Fibroblast of lung (primary cell): ENCODE data around the gene COL19A1.

Source experiments
- EZH2 ChIP-seq: IDR thresholded peaks from 2 replicates; pipeline ENCODE4 v1.5.1; 2012; ENCODE audit warnings: low read length, control low read depth, mild to moderate bottlenecking; ENCODE audit errors: missing control alignments
- TF ChIP-seq, protein P1 (sequence below), 2 donors: IDR thresholded peaks in 1 of 2; conservative IDR thresholded peaks in 1 of 2; 1 replicate in 1 of 2; 2 replicates in 1 of 2; pipeline ENCODE4 v1.5.1; 2011 to 2012; ENCODE audit warnings: low read length in 2 of 2, control low read depth in 1 of 2, inconsistent platforms in 1 of 2, low read depth in 1 of 2, mild to moderate bottlenecking in 1 of 2

- TF ChIP-seq, protein P1, sequence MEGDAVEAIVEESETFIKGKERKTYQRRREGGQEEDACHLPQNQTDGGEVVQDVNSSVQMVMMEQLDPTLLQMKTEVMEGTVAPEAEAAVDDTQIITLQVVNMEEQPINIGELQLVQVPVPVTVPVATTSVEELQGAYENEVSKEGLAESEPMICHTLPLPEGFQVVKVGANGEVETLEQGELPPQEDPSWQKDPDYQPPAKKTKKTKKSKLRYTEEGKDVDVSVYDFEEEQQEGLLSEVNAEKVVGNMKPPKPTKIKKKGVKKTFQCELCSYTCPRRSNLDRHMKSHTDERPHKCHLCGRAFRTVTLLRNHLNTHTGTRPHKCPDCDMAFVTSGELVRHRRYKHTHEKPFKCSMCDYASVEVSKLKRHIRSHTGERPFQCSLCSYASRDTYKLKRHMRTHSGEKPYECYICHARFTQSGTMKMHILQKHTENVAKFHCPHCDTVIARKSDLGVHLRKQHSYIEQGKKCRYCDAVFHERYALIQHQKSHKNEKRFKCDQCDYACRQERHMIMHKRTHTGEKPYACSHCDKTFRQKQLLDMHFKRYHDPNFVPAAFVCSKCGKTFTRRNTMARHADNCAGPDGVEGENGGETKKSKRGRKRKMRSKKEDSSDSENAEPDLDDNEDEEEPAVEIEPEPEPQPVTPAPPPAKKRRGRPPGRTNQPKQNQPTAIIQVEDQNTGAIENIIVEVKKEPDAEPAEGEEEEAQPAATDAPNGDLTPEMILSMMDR (conservative IDR thresholded peaks at IDR 0.05 in 1 of 2, IDR thresholded peaks at IDR 0.05 in 1 of 2; ENCODE audit: low read depth in 1 of 2, low read length in 2 of 2): no peak
- no peak for TF ChIP-seq EZH2
These were observed 49.8 kb upstream of the COL19A1 start for GRCh38 chr6:69816569-69816968.
